K562 (cell line): Measurements from ENCODE around the gene AP2A2. TPM values are rescaled to one million over a fixed set of nuclear protein-coding genes. Genes with fewer than 3 reads are reported as not detected.

Experiments used
- ATAC-seq: fragments of 200-7000 bp; cut with Tn5 transposase; 3 replicates; pipeline ENCODE4 v1.9.1; 2020; ENCODE audit warnings: moderate library complexity
- BruUV-seq: library from RNA; stranded (reverse); fragments of 400-500 nt; replicated peaks from 2 replicates; lab custom pipeline; 2021; lab: Mats Ljungman, UMichigan
- CTCF ChIA-PET: fragments of 300-600 bp; formaldehyde crosslinking; extraction: SDS; loops from one replicate; lab custom pipeline; 2021; ENCODE audit warnings: low intra/inter-chr PET ratio; lab: Yijun Ruan, JAX
- POLR2A ChIA-PET: fragments of 300-600, 350-650 bp; sonication (Branson Sonifier 250); formaldehyde crosslinking; extraction: SDS; loops from one replicate; lab custom pipeline; 2021; ENCODE audit warnings: antibody characterized with exemption, inconsistent platforms; lab: Yijun Ruan, JAX
- DNase-seq, 4 experiments: peaks; one replicate each; pipeline versions ENCODE4 v3.0.0 to v3.0.0-alpha.2; 2011 to 2018; ENCODE audit warnings: low spot score in 3 of 4, mixed read lengths in 3 of 4; ENCODE audit errors: extremely low read depth in 1 of 4
- FAIRE-seq: peaks from 2 replicates; lab custom pipeline; 2011; peaks lifted over from hg19 to GRCh38; lab: Jason Lieb, UNC
- H2AFZ ChIP-seq: 2 replicates; pipeline ENCODE4 v1.6.0; 2011; ENCODE audit warnings: low read depth, low read length, control low read depth, inconsistent platforms
- H3K27ac ChIP-seq: fragments of 200-600 bp; 3 replicates; pipeline ENCODE4 v1.8.0; 2011; ENCODE audit warnings: low read depth, mild to moderate bottlenecking, control low read depth, inconsistent platforms, low read length, moderate library complexity, mixed read lengths; ENCODE audit errors: extremely low read depth
- H3K27me3 ChIP-seq, 2 experiments: fragments of 300-600 bp in 1 of 2; 2 replicates in 1 of 2; 3 replicates in 1 of 2; pipeline versions ENCODE4 v1.6.0 to v1.8.0; 2011; ENCODE audit warnings: inconsistent platforms in 2 of 2, low read length in 2 of 2, mild to moderate bottlenecking in 1 of 2, mixed read lengths in 1 of 2, moderate library complexity in 1 of 2; ENCODE audit not compliant: control insufficient read depth in 2 of 2, insufficient read depth in 2 of 2
- H3K36me3 ChIP-seq: fragments of 300-600 bp; 3 replicates; pipeline ENCODE4 v1.8.0; 2011; ENCODE audit warnings: mild to moderate bottlenecking, low read length, inconsistent platforms; ENCODE audit not compliant: control insufficient read depth, insufficient read depth
- H3K4me1 ChIP-seq, 2 experiments: fragments of 200-600 bp in 1 of 2; replicated peaks in 1 of 2; 2 replicates in 1 of 2; 3 replicates in 1 of 2; pipeline versions ENCODE4 v1.5.1 to v1.8.0; 2011; ENCODE audit warnings: inconsistent platforms in 2 of 2, low read length in 2 of 2, mild to moderate bottlenecking in 1 of 2, mixed read lengths in 1 of 2, moderate library complexity in 1 of 2; ENCODE audit not compliant: control insufficient read depth in 2 of 2, insufficient read depth in 2 of 2
- H3K4me2 ChIP-seq: 2 replicates; pipeline ENCODE4 v1.6.1; 2011; ENCODE audit warnings: low read length, control low read depth, inconsistent platforms, mixed read lengths; ENCODE audit not compliant: insufficient read depth
- H3K4me3 ChIP-seq: fragments of 200-600 bp; sonication (generic), shearing (Covaris generic); 2 replicates; pipeline ENCODE4 v1.5.1; 2016; ENCODE audit warnings: control low read depth, inconsistent platforms
- H3K79me2 ChIP-seq: fragments of 200-600 bp; 3 replicates; pipeline ENCODE4 v1.8.0; 2011; ENCODE audit warnings: low read length, inconsistent platforms; ENCODE audit not compliant: control insufficient read depth, insufficient read depth
- H3K9ac ChIP-seq, 2 experiments: 2 replicates each; pipeline versions ENCODE4 v1.6.0 to v1.6.1; 2011; ENCODE audit warnings: low read depth in 2 of 2, low read length in 2 of 2, control low read depth in 1 of 2, inconsistent platforms in 1 of 2, mild to moderate bottlenecking in 1 of 2, mixed read lengths in 1 of 2; ENCODE audit not compliant: insufficient read depth in 1 of 2
- H3K9me1 ChIP-seq: one replicate; pipeline ENCODE4 v1.6.0; 2011; ENCODE audit warnings: inconsistent platforms, mild to moderate bottlenecking, low read length, moderate library complexity; ENCODE audit not compliant: control insufficient read depth, insufficient read depth
- H3K9me3 ChIP-seq: replicated peaks from 2 replicates; pipeline ENCODE4 v1.5.1; 2011; ENCODE audit warnings: low read depth, low read length, inconsistent platforms; ENCODE audit not compliant: control insufficient read depth, insufficient read depth
- H4K20me1 ChIP-seq: replicated peaks from 2 replicates; pipeline ENCODE4 v1.6.1; 2011; ENCODE audit warnings: low read length, inconsistent platforms, mixed read lengths; ENCODE audit not compliant: control insufficient read depth, insufficient read depth
- DACH1 ChIP-seq: fragments of 450-650 bp; IDR thresholded peaks from 2 replicates; pipeline ENCODE4 v1.6.1; 2018; ENCODE audit not compliant: partially characterized antibody
- E2F3 ChIP-seq: fragments of 250-450 bp; sonication (Bioruptor Pico); IDR thresholded peaks from 2 replicates; pipeline ENCODE4 v1.4.0; 2020; ENCODE audit warnings: mild to moderate bottlenecking
- ETV1 ChIP-seq: fragments of 450-650 bp; conservative IDR thresholded peaks from 2 replicates; pipeline ENCODE4 v1.6.1; 2016; ENCODE audit warnings: missing genetic modification characterization, control low read depth, low read depth, missing compliant biosample characterization
- FOXA3 ChIP-seq, 2 experiments: fragments of 450-650 bp in 1 of 2; sonication (generic) in 1 of 2; formaldehyde crosslinking; IDR thresholded peaks in 1 of 2; conservative IDR thresholded peaks in 1 of 2; 2 replicates each; pipeline versions ENCODE4 v1.4.0 to v1.8.0; 2020 to 2022; ENCODE audit warnings: mild to moderate bottlenecking in 2 of 2, missing genetic modification reagents in 1 of 2
- HNRNPL ChIP-seq: fragments of 200-400 bp; formaldehyde crosslinking; IDR thresholded peaks from 2 replicates; pipeline ENCODE4 v1.6.1; 2017; ENCODE audit warnings: low read depth, mild to moderate bottlenecking, low read length
- KLF10 ChIP-seq: fragments of 250-450 bp; sonication (Bioruptor Pico); IDR thresholded peaks from 2 replicates; pipeline ENCODE4 v1.6.1; 2021; ENCODE audit warnings: matching md5 sums
- NCOR1 ChIP-seq: fragments of 450-650 bp; IDR thresholded peaks from 2 replicates; pipeline ENCODE4 v1.6.1; 2016; ENCODE audit warnings: mild to moderate bottlenecking, moderate library complexity
- NFXL1 ChIP-seq: fragments of 450-650 bp; formaldehyde crosslinking; IDR thresholded peaks from 2 replicates; pipeline ENCODE4 v1.4.0; 2021; ENCODE audit warnings: mild to moderate bottlenecking
- POLR2G ChIP-seq: fragments of 200-400 bp; formaldehyde crosslinking; IDR thresholded peaks from 2 replicates; pipeline ENCODE4 v1.6.1; 2017; ENCODE audit warnings: low read depth, mild to moderate bottlenecking, antibody characterized with exemption, low read length, moderate library complexity
- PURB ChIP-seq: sonication (generic); formaldehyde crosslinking; IDR thresholded peaks from 2 replicates; pipeline ENCODE4 v1.9.0; 2021; ENCODE audit warnings: low read depth, mild to moderate bottlenecking, missing genetic modification reagents
- RREB1 ChIP-seq: fragments of 250-450 bp; sonication (Bioruptor Pico); IDR thresholded peaks from 2 replicates; pipeline ENCODE4 v1.4.0; 2020
- SETDB1 ChIP-seq: IDR thresholded peaks from one replicate; pipeline ENCODE4 v1.6.1; 2012; ENCODE audit warnings: low read length, control low read depth, inconsistent platforms
- SIRT6 ChIP-seq: IDR thresholded peaks from one replicate; pipeline ENCODE4 v1.6.1; 2012; ENCODE audit warnings: low read depth, mild to moderate bottlenecking, control low read depth, inconsistent platforms, low read length, moderate library complexity
- STAT6 ChIP-seq: sonication (generic); formaldehyde crosslinking; IDR thresholded peaks from 2 replicates; pipeline ENCODE4 v1.8.1; 2023; ENCODE audit warnings: mild to moderate bottlenecking, missing genetic modification reagents
- ZKSCAN3 ChIP-seq: fragments of 250-450 bp; sonication (Bioruptor Pico); IDR thresholded peaks from 2 replicates; pipeline ENCODE4 v1.4.0; 2020
- ZNF408 ChIP-seq: fragments of 250-450 bp; sonication (Bioruptor Pico); IDR thresholded peaks from 2 replicates; pipeline ENCODE4 v1.4.0; 2020; ENCODE audit warnings: low read depth, mild to moderate bottlenecking, moderate library complexity
- ZNF79 ChIP-seq: fragments of 250-450 bp; sonication (Bioruptor Pico); IDR thresholded peaks from 2 replicates; pipeline ENCODE4 v1.4.0; 2020; ENCODE audit warnings: low read depth, mild to moderate bottlenecking, moderate library complexity
- WGBS: fragments of 100-300 bp; shearing (Covaris generic); methylation state at CpG from one replicate; pipeline ENCODE4 v1.1.6; 2016; ENCODE audit warnings: low coverage, mixed read lengths; ENCODE audit not compliant: insufficient coverage; ENCODE audit errors: missing lambda C conversion rate; 5-methylcytosine and 5-hydroxymethylcytosine counted together
- in situ Hi-C: fragments of 300-500 bp; cut with MboI; formaldehyde crosslinking; loops from 4 replicates; pipeline ENCODE4 v1.15.0; 2018; ENCODE audit warnings: inconsistent platforms, mixed read lengths
- intact Hi-C: fragments of 100-400 bp; cut with micrococcal nuclease; formaldehyde crosslinking; loops from 2 replicates; pipeline ENCODE4 v1.14.2; 2022
- polyA plus RNA-seq, 8 experiments: library from polyadenylated mRNA; depleted of rRNA in 4 of 8; stranded (reverse) in 5 of 8; unstranded in 3 of 8; fragments of >200 nt; fragmentation: Nextera tagmentation in 2 of 8; fragmentation: Illumina TruSeq in 1 of 8; extraction: Ambion mirVana in 2 of 8; extraction: Trizol in 1 of 8; gene quantifications; 2 replicates each; pipeline versions ENCODE4 v1.2.1 to v1.2.3, GENCODE V29; 2011 to 2014; ENCODE audit warnings: inconsistent platforms in 1 of 8, missing spikeins in 1 of 8
- total RNA-seq, 7 experiments: library from RNA; depleted of rRNA in 6 of 7; stranded (reverse); fragments of >200 nt in 6 of 7; fragmentation: Illumina TruSeq in 2 of 7; extraction: Trizol in 2 of 7; gene quantifications; 2 replicates each; pipeline versions ENCODE4 v1.2.1 to v1.2.3, GENCODE V29; 2011 to 2021; ENCODE audit warnings: low replicate concordance in 1 of 7

Gene AP2A2
- total and polyA plus RNA-seq, 9 of the 15 experiments (the other 6 are each of a cell fraction or from before 2014, with no cell fraction given), result 0.69 to 41.7 (median 15.2) TPM

GRCh38 chr11:905952-906351, 19.7 kb upstream of the AP2A2 start:
- H3K27me3 ChIP-seq, result no peaks in the 10 kb centered on the region
- peaks cover 15% of the 10 kb centered on the region; the same call in 1 of the 2 replicates for H4K20me1 ChIP-seq
- peaks cover 77% of the 10 kb centered on the region for H3K36me3 ChIP-seq
- H3K9me1 ChIP-seq, result peaks cover 3% of the 10 kb centered on the region
- H3K9ac ChIP-seq, result no peak overlapping the region
- FAIRE-seq, result no peak
- in situ Hi-C loops, result no loop called here
- BruUV-seq, result no TSS peak
- no peak for DNase-seq
- no peak for ATAC-seq
- H3K4me2 ChIP-seq, result no peak overlapping the region
- peaks cover 16 to 35% of the 10 kb centered on the region in 2 experiments; a peak in 4 of 5 replicates for H3K4me1 ChIP-seq
- H3K9me3 ChIP-seq, result no peaks in the 10 kb centered on the region
- ChIA-PET CTCF (no interaction called here), POLR2A (no interaction called here)
- 82% methylated on average over 7 of the region's 7 CpGs for WGBS
- no peak overlapping the region for H3K27ac ChIP-seq
- H2AFZ ChIP-seq, result no peak overlapping the region
- no peak overlapping the region for H3K4me3 ChIP-seq
- intact Hi-C loops, result loop anchor here (5.0 kb wide), 1 partner anchor 141 kb away; no protein-coding TSS in a partner anchor
- peaks cover 40% of the 10 kb centered on the region for H3K79me2 ChIP-seq
- no peak for TF ChIP-seq STAT6
- TF ChIP-seq DACH1, result no peak
- TF ChIP-seq ZNF79, result no peak
- TF ChIP-seq ZKSCAN3, result no peak
- TF ChIP-seq E2F3 (CRISPR knock-in tag), result no peak
- no peak for TF ChIP-seq SIRT6
- no peak for TF ChIP-seq HNRNPL
- TF ChIP-seq FOXA3 (CRISPR knock-in tag; conservative IDR thresholded peaks at IDR 0.05 in 1 of 2, IDR thresholded peaks at IDR 0.05 in 1 of 2), result no peak
- no peak for TF ChIP-seq POLR2G
- TF ChIP-seq SETDB1, result no peak
- no peak for TF ChIP-seq RREB1 (CRISPR knock-in tag)
- no peak for TF ChIP-seq KLF10 (CRISPR knock-in tag)
- TF ChIP-seq ETV1 (tag), result no peak
- no peak for TF ChIP-seq NCOR1
- TF ChIP-seq PURB, result no peak
- TF ChIP-seq NFXL1 (CRISPR knock-in tag), result no peak
- no peak for TF ChIP-seq ZNF408 (CRISPR knock-in tag)
